MCF 10A (cell line): ENCODE measurements around the gene CNOT8. TPM values are rescaled to one million over a fixed set of nuclear protein-coding genes. Genes with fewer than 3 reads are reported as not detected.

Experiments
- Bru-seq: library from RNA; stranded (reverse); fragments of 400-500 nt; gene quantifications from one replicate; lab custom pipeline; 2021; lab: Mats Ljungman, UMichigan
- BruChase-seq, 2 experiments: library from RNA; stranded (reverse); fragments of 400-500 nt; gene quantifications; one replicate each; lab custom pipeline; 2021; lab: Mats Ljungman, UMichigan
- BruUV-seq: library from RNA; stranded (reverse); fragments of 400-500 nt; replicated peaks from 2 replicates; lab custom pipeline; 2021; lab: Mats Ljungman, UMichigan
- CTCF ChIA-PET: fragments of 300-600 bp; sonication (Branson Sonifier 250); formaldehyde crosslinking; extraction: SDS; loops from one replicate; lab custom pipeline; 2021; ENCODE audit warnings: antibody characterized with exemption, inconsistent platforms; lab: Yijun Ruan, JAX
- POLR2A ChIA-PET: fragments of 300-600, 350-650 bp; sonication (Branson Sonifier 250); formaldehyde crosslinking; extraction: SDS; loops from one replicate; lab custom pipeline; 2020; ENCODE audit warnings: antibody characterized with exemption, inconsistent platforms; lab: Yijun Ruan, JAX
- DNase-seq: peaks from one replicate; pipeline ENCODE4 v3.0.0-alpha.2; 2018; ENCODE audit not compliant: unreplicated experiment
- H3K27ac Mint-ChIP-seq: one replicate; pipeline ENCODE4 v1.8.0; 2022; ENCODE audit warnings: mild to moderate bottlenecking, low read depth, mixed read lengths; ENCODE audit not compliant: unreplicated experiment
- H3K27me3 Mint-ChIP-seq: one replicate; pipeline ENCODE4 v1.8.0; 2022; ENCODE audit warnings: mixed read lengths; ENCODE audit not compliant: insufficient read depth, unreplicated experiment
- H3K36me3 Mint-ChIP-seq: one replicate; pipeline ENCODE4 v1.8.0; 2022; ENCODE audit warnings: mild to moderate bottlenecking, moderate library complexity, mixed read lengths; ENCODE audit not compliant: insufficient read depth, unreplicated experiment
- H3K4me1 Mint-ChIP-seq: one replicate; pipeline ENCODE4 v1.8.0; 2022; ENCODE audit warnings: mixed read lengths; ENCODE audit not compliant: insufficient read depth, unreplicated experiment
- H3K4me3 Mint-ChIP-seq: one replicate; pipeline ENCODE4 v1.8.0; 2022; ENCODE audit warnings: mild to moderate bottlenecking, moderate library complexity, mixed read lengths; ENCODE audit not compliant: unreplicated experiment
- H3K9me3 Mint-ChIP-seq: one replicate; pipeline ENCODE4 v1.8.0; 2022; ENCODE audit warnings: mixed read lengths; ENCODE audit not compliant: unreplicated experiment
- intact Hi-C: fragments of 100-400 bp; cut with micrococcal nuclease; formaldehyde crosslinking; loops from 2 replicates; pipeline ENCODE4 v1.14.1; 2022
- long read RNA-seq: library from polyadenylated mRNA; stranded (forward); transcript quantifications from one replicate; pipeline ENCODE4 v2.0.0, GENCODE V29; 2022
- total RNA-seq: library from RNA; stranded (reverse); gene quantifications from 2 replicates; pipeline ENCODE4 v1.2.3, GENCODE V29; 2022
- TF ChIP-seq, protein P1 (sequence below): fragments of 200-600 bp; IDR thresholded peaks from one replicate; pipeline ENCODE4 v1.8.0; 2022; ENCODE audit warnings: antibody characterized with exemption, mild to moderate bottlenecking; ENCODE audit not compliant: unreplicated experiment

CNOT8 gene
- total RNA-seq (52.3 and 60.5 TPM in 2 replicates), Bru-seq, nascent RNA (percentile 90 among the genes with signal in this experiment), BruChase-seq, experiment 1, labeled RNA remaining after a 6-hour chase (percentile 95 among the genes with signal in this experiment), BruChase-seq, experiment 2, labeled RNA remaining after a 2-hour chase (percentile 96 among the genes with signal in this experiment)
- long read RNA-seq, transcript CNOT8-214 (6 exons, 923 nt), result minor isoform, 9 of 219 reads
- long read RNA-seq, transcript CNOT8-204 (8 exons, 2,708 nt), result minor isoform, 14 of 219 reads
- long read RNA-seq, transcript CNOT8-201 (7 exons, 2,528 nt), result major isoform, 124 of 219 reads
- long read RNA-seq, transcript CNOT8-202 (7 exons, 2,604 nt), result minor isoform, 26 of 219 reads
- long read RNA-seq, partial matches to known transcripts, result 5 of 219 reads
- long read RNA-seq, other reads (novel, unspliced or antisense), result 32 of 219 reads

DNA sequence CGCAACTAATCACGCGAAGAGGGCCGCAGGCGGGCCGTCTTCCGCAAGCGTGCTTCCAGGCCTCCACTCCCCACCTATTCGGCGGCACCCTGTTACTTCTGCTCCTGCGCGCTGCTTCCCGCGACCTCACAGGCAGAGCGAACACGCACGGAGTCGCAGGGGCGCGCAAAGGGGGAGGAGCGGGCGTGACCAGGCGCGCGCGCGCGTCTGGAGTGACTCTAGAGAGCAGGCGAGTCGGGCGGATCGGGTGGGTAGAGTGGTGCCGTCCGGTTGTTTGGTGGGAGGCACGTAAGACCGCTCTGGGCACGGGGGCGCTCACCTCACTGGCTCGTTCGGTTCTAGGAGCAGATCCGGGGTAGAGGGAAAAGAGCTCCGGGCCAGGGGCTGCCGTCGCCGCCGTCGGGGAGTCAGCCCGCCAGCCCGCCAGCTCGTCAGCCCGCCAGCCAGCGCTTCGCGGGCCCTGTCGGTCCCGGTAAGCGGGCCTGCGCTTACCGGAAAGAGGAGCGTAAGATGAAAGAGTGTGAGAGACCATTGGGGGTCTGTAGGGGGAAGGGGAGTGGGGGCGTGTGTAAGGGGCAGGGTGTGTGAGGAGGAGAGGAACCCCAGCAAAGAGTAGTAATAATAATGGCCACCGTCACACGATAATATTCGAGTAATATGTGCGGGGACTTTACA lies at the start of gene CNOT8:
CNOT8 (plus strand) TSS at position 331 of the 675 bp plus-strand sequence. CDS start 4,652 bp downstream, outside the sequence.
- H3K9me3 Mint-ChIP-seq, result no peaks in the 10 kb centered on the region
- no peaks in the 10 kb centered on the region for H3K27me3 Mint-ChIP-seq
- BruUV-seq, result no TSS peak
- H3K36me3 Mint-ChIP-seq, result peaks cover 26% of the 10 kb centered on the region
- H3K27ac Mint-ChIP-seq, result peak within 1 kb of the TSS; percentile 95
- peak; percentile 99 for DNase-seq
- intact Hi-C loops, result loop anchor here (2.0 kb wide), 3 partner anchors 28 to 208 kb away; partner anchors contain the start of gene LARP1
- ChIA-PET POLR2A (interaction anchor here (0.5 to 2.9 kb wide), 23 partner anchors 8 to 820 kb away, joined by 3 to 78 read pairs (median 4); partner anchors contain the start of genes FAM114A2, FAXDC2, GEMIN5 and MFAP3), CTCF (interaction anchor here (0.6 kb wide), 2 partner anchors 14 to 95 kb away, joined by 3 to 4 read pairs; no protein-coding TSS in a partner anchor)
- H3K4me1 Mint-ChIP-seq, result peaks cover 42% of the 10 kb centered on the region
- H3K4me3 Mint-ChIP-seq, result peak within 1 kb of the TSS; percentile 85
- TF ChIP-seq, protein P1, sequence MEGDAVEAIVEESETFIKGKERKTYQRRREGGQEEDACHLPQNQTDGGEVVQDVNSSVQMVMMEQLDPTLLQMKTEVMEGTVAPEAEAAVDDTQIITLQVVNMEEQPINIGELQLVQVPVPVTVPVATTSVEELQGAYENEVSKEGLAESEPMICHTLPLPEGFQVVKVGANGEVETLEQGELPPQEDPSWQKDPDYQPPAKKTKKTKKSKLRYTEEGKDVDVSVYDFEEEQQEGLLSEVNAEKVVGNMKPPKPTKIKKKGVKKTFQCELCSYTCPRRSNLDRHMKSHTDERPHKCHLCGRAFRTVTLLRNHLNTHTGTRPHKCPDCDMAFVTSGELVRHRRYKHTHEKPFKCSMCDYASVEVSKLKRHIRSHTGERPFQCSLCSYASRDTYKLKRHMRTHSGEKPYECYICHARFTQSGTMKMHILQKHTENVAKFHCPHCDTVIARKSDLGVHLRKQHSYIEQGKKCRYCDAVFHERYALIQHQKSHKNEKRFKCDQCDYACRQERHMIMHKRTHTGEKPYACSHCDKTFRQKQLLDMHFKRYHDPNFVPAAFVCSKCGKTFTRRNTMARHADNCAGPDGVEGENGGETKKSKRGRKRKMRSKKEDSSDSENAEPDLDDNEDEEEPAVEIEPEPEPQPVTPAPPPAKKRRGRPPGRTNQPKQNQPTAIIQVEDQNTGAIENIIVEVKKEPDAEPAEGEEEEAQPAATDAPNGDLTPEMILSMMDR, result no peak

DNA sequence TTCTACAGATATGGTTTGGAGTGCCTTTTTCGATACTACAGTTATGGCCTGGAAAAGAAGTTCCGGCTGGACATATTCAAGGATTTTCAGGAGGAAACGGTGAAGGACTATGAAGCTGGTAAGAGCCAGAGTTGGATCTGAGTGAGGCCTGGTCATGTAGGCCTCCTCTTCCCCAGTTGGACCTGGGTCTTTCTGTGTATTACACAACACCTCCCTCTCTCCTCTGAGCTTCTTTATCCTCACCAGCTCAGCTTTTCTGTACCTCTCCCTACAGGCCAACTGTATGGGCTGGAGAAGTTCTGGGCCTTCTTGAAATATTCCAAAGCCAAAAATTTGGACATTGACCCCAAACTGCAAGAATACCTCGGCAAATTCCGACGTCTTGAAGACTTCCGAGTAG lies 47.2 kb upstream of the CNOT8 start:
- H3K27me3 Mint-ChIP-seq, result no peaks in the 10 kb centered on the region
- no peaks in the 10 kb centered on the region for H3K9me3 Mint-ChIP-seq
- BruUV-seq, result no TSS peak
- peaks cover 98% of the 10 kb centered on the region for H3K36me3 Mint-ChIP-seq
- ChIA-PET CTCF (interaction anchor here (0.6 to 3.1 kb wide), 8 partner anchors 10 to 164 kb away, joined by 3 to 37 read pairs (median 4); no protein-coding TSS in a partner anchor), POLR2A (interaction anchor here (0.6 to 0.7 kb wide), 2 partner anchors 31 to 160 kb away, joined by 3 to 4 read pairs; no protein-coding TSS in a partner anchor)
- DNase-seq, result no peak
- intact Hi-C loops, result no loop called here
- no peak overlapping the region for H3K4me3 Mint-ChIP-seq
- H3K4me1 Mint-ChIP-seq, result peaks cover 15% of the 10 kb centered on the region
- H3K27ac Mint-ChIP-seq, result peak overlapping the region; percentile 4
- TF ChIP-seq, protein P1, result no peak

DNA sequence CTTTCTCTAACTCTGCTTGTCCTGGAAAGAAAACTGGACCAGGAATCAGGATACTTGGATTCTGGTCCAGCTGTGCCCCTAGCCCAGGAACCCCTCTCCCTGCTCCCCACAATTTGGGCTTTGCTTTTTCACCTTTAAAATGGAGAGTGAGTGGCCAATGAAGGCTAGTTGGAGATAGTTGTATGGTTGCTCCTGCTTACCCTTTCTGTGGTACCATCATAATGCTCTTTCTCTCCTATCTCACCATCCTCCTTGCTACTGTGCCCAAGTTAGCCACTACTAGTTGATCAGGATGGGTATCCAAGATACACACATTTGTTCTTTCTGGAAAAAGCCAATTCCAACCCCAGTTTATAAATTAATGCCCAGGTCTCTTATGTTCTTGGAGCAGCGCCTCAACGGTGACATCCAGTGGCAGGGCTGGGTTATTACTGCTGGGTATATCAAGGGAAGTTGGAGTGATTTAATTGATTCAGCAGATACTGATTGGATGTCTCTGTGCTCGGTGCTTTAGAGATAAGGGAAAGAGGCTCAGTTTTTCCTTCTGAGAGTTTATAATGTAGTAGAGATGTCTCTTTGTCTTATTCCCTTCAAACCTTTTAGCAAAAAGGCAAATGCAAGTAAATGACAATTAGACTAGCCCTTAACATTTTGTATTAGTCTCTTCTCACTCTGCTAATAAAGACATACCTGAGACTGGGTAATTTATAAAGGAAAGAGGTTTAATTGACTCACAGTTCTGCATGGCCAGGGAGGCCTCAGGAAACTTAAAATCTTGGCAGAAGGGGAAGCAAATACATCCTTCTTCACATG lies 46.6 kb upstream of the CNOT8 start:
- peaks cover 15% of the 10 kb centered on the region for H3K4me1 Mint-ChIP-seq
- TF ChIP-seq, protein P1, result peak; percentile 94
- H3K27ac Mint-ChIP-seq, result peak overlapping the region; percentile 4
- ChIA-PET CTCF (interaction anchor here (0.6 to 3.1 kb wide), 9 partner anchors 11 to 164 kb away, joined by 3 to 37 read pairs (median 5); no protein-coding TSS in a partner anchor), POLR2A (interaction anchor here (0.5 to 0.7 kb wide), 3 partner anchors 31 to 160 kb away, joined by 3 to 4 read pairs (median 3); no protein-coding TSS in a partner anchor)
- peak; percentile 77 for DNase-seq
- BruUV-seq, result no TSS peak
- H3K9me3 Mint-ChIP-seq, result no peaks in the 10 kb centered on the region
- H3K4me3 Mint-ChIP-seq, result no peak overlapping the region
- intact Hi-C loops, result loop anchor here (1.0 kb wide), 3 partner anchors 55 to 162 kb away; no protein-coding TSS in a partner anchor
- peaks cover 98% of the 10 kb centered on the region for H3K36me3 Mint-ChIP-seq
- H3K27me3 Mint-ChIP-seq, result no peaks in the 10 kb centered on the region
